ENCODE measurements around the gene THUMPD3.
A peak's percentile ranks its signal among the peaks of the same experiment; 100 is the strongest.

THUMPD3 gene

DNA sequence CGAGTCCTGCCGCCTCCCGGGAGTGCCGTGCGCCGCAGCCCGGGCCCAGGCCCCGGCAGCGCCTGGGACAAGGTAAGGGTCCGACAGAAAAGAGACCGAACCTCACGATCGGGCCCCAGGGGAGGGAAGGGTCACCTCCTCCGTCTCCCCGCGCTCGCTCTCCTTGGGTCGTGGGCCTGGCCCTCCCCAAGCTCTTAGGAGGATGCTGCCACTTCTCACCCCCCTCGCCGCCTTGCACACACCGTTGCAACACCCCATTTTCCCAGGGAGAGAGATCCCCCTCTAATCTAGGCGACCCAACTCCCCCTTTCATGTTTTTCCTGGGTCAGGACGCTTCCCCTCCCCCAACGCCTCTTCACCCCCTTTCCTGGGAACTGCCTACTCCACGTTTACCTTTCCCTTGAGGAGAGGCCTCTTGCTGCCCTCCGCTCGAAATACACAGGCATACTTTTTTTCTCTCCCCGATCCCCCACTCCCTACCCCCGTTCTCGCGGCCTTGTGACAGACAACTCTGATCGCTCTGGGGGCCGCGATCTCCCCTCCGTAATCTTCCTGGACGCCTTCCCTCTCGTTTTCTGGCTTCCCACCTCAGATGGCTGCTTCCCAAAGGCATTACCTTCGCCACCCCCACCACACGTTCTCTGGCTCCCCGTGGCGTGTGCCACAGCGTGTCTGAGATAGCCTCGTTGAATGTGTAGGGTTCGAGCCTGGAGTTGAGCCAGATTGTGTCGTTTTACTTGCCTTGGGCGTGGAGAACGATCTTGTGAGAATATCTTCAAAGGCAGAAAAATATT, 35.2 kb downstream of the THUMPD3 start:
- DNase-seq (ENCODE audit: low spot score): peak; percentile 70

DNA sequence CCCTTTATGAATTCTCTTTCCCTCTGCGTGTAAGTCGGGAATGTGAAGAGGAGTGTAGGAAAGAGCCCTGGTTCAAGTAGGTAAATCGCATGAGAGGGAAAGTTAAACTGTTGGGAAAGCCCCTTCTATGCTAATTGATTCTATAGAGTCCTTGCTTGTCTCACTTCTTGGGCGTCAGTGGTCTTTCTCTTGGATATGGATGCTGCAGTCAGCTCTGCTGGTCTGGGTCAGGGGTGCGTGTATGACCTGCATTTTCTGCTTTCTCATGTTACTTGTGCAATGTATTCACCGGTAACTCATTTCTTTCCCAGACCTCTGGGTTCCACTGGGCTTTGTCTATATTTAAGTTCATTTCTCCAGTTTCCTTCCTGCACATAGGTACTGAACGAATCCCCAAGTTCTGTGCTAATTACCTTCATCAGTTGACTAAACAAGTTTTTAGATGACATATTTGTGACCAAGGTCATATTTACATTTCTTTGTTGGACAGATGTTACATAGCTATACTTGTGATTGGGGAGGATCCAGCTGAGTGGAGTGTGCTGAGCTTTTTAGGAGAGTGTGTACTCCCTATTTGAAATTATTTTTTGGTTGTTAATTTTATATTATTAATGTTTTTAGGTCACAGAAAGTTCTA, 36.0 kb downstream of the THUMPD3 start:
- DNase-seq (ENCODE audit: low spot score): no peak

DNA sequence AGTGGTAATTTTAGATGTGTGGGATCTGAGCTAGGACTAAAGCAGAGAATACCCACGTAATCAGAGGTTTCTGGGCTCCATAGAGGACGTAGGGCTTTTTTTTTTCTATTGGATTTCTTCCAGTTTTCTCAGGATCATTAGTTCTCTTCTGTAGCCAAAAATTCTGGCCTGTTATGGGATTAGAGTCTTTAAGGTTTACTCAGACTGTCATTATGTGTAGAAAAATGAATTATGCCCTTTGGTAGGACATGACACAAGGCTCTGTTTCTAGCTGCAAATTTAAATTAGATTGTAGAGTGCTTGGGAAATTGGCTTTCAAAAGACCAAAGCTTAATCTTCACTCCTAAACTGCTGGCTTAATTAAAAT, 36.5 kb downstream of the THUMPD3 start:
- no peak for DNase-seq (ENCODE audit: low spot score)

DNA sequence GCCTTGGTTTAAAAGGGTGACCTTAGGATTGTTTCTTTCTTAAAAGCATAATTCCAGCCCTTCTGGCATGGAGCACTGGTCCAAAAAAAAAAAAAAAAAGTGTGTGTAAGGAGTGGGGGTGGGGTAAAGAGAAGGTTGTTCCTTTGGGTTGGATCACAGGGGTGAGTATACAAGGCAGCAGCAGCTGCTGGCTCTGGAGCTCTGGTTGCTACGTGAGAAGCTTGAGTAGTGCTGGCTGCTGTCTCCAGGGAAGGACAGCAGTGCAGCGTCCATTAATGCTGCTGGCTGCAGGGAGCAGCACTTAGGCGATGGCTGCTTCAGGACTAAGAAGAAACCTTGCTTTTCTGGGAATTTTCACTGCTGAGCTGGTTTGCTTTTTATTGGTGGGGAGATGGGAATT, 36.9 kb downstream of the THUMPD3 start:
- peak; percentile 84 for DNase-seq (ENCODE audit: low spot score)

DNA sequence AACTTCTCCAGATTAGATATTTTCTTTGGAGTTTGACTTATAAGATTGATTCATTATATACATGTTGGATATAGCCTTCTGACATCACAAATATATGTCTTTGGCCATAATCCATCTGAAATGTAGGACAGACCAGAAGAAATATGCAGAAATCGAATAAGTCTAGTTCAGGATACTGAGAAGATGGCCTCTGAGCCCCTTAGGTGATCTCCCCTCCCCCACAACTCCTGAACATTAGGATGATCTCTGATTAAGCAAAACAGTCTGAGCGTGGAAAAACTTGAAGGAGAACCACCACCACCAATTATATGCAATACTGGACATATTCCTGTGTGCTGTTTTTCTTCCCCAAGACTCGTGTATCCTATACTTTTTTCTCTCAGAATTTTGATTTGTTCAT, 37.8 kb downstream of the THUMPD3 start:
- no peak for DNase-seq (ENCODE audit: low spot score)

DNA sequence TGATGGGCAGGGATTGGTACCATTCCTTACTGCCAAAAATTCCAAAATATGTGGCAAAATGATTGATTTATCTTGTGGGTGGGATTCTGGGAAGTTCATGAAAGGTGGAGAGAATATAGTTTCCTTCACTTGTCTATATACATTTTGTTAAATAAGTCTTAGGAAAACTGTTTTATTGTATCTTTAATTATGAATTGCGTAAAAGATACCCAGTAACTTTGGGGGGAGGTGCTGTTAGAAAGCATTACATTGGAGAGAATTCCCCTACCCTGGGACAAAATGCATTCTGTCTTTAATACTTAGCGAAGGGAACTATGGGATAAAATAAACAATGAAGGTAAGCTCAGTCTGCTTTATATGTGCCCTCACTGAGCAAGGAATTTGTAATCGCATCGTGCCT, 39.1 kb downstream of the THUMPD3 start:
- DNase-seq (ENCODE audit: low spot score): no peak

DNA sequence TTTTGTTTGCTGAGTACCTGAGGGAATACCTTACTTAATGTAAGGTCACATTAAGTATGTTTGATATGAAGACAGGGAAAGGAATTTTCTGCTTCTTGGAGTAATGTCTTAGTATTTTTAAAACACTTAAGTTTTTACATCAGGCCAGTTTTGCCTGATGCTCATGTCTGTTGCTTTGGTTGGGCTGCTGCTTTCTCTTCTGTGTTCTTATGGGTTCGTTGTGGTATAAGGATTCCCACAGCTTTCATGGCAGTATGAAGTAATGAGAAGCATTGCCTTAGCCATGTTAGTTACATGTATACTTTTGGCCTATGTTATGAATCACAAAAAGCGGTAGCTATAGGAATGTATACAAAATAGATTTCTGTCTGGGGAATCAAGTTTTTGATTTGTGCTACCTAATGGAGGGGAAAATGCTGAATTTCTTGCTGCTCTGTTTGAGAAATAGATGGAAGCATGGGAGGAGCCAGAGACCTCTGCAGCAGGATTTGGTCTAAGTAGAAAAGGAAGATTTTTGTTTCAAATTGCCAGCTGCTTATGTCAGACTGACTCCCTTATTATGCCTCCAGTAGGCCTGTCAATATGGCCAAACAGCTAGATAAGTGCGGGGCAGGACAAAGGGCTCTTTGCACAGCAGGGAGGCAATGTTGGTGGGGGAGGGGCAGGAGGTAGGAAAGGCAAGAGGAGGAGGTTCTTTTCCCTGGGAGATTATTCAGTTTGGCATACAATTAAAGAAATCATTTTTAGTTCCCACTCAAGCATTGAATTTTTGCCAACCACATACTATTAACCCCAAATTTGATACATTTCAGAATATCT, 39.8 kb downstream of the THUMPD3 start:
- DNase-seq (ENCODE audit: low spot score): no peak

DNA sequence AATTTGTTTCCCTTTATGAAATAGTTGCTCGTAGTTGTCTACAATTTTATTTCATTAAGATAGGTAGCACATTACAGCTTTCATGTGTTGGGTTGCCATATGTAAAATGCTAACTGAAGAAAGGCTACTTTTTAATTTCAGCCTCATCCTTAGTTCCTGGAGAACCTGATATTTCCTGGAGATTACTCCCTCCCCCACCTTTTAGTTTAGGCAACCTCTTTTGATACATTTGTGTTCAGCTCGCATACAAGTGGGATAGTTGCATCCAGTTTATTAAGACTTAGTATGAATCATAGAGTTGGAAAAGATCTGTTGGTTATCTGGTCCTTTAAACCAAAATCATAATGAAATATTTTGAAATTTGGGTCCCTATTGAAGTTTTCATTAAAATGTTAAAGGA, 40.6 kb downstream of the THUMPD3 start:
- DNase-seq (ENCODE audit: low spot score): no peak

DNA sequence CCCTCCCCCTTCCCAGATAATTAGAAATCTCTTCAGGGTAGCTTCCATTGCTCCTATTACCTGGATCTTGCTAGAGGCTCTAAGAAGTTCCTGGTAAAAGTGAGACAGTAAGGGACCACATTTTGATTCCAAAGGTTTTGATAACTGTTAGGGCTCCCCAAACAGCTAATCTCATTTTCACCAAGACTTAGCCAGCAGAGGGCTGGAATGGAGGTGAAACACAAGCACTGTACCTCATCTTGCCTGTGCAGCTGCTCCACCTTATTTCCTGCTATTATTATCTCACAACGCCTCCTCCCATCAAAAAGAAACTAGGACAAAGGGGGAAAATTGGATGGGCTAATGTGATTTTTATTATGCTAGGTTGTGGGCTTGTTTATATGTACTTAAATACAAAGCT, 41.8 kb downstream of the THUMPD3 start:
- DNase-seq (ENCODE audit: low spot score): no peak

DNA sequence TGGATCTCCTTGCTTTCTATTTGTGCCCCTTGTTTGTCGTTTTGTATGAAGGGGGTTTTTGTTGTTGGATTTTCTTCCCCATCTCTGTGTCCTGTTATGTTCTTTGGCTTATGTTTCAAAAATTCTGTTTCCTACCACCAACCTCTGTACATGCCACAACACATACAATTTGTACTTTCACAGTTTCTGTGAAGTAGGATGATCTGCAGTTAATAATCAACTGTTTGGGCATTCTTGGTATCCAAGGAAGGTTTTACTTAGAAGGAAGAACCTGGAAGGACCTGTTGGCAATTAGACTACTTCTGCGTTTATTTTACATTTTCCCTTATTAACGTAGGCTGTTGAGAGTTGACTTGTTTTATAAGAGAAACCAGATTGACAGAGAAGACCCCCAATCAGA, 42.9 kb downstream of the THUMPD3 start:
- no peak for DNase-seq (ENCODE audit: low spot score)

DNA sequence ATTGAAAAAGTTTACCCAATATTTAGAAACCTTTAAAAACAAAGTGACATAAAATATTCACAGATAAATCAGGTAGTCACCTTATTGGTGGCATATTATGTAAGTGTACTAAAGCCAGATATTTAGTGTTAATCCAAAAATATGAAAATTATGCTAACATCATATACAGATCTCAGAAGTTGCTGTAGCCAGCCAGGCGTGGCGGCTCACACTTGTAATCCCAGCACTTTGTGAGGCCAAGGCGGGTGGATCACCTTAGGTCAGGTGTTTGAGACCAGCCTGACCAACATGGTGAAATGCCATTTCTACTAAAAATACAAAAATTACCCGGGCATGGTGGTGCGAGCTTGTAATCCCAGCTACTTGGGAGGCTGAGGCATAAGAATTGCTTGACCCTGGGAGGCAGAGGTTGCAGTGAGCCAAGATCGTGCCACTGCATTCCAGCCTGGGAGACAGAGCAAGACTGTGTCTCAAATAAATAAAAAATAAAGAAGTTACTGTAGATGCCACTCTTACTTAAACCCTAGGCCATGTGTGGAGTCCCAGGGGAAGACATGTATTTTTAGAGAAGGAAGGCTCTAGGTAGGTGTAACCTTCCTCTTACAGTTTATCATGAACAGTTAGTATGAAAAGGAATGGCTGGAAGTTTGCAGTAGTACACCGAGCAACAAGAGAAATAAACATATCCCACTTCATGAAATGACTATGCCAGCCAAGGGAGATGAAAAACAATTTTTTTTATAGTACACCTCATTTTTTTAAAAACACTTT, 44.2 kb downstream of the THUMPD3 start:
- no peak for DNase-seq (ENCODE audit: low spot score)

DNA sequence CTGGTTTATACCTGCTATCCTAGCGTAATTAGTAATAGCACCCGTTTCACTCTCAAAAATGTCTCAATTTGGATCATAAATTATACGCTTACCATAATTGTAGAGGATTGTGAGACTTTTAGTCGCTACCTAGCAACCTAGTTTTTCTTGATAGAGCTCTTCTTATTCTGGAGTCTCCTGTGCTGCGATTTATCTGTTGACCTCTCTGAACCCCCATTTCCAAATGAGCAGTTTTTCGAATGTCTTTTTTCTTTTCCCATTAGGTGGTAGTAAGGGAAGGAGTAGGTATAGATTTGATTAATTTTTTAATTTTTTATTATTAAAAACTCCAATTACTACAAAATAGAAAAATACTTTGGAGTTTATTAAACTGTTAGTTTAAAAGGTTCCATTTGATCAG, 45.2 kb downstream of the THUMPD3 start:
- DNase-seq (ENCODE audit: low spot score): no peak

DNA sequence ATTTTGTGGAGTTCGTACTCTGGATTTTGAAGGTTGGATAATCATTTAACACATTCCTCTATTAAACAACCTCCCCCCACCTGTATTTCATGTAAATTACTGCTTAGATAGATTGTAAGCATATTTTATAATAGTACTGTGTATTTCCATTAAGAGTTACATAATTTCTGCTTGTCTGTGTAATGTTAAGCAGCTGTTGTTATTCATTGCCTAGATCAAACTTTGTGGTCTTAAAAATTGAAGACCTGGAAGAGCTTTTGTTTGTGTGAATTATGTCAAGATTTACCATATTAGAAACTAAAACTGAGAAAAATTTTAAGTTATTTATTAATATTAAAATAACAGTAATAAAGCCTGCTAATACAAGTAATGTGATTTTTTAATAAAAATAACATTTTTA, 45.7 kb downstream of the THUMPD3 start:
- DNase-seq (ENCODE audit: low spot score): no peak

DNA sequence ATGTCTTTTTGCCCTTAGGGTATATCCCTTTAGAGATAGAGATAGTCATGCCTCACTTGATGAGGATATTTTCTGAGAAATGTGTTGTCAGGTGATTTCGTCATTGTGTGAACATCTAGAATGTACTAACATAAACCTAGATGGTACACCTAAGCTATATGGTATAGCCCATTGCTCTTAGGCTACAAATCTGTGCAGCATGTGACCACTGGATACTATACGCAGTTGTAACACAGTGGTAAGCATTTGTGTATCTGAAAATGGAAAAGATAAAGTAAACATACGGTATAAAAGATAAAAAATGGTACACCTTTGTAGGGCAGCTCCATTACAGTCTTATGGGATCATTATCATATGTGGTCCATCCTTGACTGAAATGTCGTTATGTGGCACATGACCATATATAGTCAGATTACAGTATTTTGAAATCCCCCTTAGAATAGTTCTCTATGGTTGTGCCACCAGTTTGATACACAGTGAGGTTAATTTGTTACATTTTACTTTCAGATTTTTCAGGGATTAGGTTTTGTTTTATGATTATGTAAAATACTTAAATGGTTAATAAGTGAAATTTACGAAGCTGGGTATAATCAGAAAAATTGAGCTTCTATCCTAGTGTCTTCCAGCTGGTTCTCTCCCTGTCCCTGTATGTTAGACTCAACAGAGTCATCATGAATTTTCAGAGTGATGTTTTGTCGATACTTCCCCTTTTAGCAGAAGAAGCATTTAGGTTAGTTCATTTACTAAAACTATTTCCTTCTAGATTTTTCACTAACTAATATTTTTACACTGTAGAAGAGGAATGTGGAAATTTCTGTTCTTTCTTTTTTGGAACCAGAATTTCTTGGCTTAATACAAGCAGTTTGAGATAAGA, 47.4 kb downstream of the THUMPD3 start:
- DNase-seq (ENCODE audit: low spot score): no peak

DNA sequence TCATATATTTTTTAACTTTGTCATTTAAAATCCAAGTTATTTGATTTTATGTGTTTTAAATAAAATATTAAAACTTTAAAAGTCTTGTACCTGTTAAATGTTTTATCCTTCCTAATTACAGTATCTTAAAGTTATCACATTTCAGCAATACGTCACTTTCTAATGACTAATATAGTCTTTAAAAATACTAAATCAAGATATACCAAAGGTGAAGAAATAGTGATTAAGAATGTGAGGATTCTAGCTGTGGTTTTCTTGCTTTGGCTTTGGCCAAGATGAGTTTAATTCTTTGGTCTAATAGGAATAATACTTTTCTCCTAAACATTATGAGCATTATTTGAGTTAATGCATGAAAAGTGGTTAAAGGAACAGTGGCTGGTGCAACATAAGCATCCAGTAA, 48.4 kb downstream of the THUMPD3 start:
- DNase-seq (ENCODE audit: low spot score): no peak

DNA sequence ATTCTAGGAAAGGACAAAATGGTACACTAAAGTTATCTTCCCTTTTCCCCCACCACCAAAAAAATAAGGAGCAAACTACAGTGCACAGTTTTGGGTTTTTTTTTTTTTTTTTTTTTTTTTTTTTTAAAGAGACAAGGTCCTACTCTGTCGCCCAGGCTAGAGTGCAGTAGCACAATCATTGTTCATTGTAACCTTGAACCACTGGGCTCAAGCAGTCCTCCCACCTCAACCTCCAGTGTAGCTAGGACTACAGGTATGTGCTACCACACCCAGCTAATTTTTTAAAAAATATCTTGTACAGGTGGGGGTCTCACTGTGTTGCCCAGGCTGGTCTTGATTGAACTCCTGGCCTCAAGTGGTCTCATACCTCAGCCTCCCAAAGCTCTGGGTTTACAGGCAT, 49.4 kb downstream of the THUMPD3 start:
- no peak for DNase-seq (ENCODE audit: low spot score)

DNA sequence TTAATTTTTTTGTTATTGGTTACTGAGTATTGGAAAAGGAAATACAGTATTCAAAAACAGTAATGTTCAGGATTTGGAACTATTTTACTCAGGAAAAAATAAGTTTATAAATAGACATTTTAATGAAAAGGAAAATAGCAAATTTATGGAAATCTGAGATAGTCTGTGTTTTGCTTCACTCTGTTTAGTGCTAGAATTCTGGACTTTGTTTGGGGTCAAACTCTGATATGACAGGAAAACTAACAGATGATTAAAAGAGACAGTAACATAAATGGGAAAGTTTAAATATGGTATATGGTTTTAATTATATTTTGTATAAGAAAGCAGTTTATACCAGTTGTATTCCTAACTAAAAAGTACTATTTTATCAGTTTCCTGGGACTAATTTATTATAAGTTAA, 52.0 kb downstream of the THUMPD3 start:
- no peak for DNase-seq (ENCODE audit: low spot score)

DNA sequence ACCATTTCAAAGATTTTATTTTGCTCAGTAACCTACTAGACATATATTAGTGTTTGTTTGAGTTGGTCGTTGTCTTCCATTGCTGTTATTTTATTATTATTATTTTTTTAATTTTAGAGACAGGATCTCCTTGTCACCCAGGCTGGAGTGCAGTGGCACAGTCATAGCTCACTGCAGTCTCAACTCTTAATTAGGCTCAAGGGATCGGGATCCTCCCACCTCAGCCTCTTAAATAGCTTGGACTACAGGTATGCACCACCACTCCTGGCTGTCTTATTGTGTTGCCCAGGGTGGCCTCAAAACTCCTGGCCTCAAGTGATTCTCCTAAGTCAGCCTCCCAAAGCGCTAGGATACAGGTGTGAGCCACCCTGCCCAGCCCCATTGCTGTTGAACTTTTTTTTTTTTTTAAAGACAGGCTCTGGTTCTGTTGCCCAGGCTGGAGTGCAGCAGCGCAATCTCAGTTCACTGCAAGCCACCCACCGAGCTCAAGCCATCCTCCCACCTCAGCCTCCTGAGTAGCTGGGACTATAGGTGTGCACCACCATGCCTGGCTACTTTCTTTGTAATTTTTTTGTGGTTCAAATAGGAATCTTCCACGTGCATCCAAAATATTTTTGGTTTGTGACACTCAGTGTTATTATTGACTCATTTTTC, 52.8 kb downstream of the THUMPD3 start:
- DNase-seq (ENCODE audit: low spot score): no peak

DNA sequence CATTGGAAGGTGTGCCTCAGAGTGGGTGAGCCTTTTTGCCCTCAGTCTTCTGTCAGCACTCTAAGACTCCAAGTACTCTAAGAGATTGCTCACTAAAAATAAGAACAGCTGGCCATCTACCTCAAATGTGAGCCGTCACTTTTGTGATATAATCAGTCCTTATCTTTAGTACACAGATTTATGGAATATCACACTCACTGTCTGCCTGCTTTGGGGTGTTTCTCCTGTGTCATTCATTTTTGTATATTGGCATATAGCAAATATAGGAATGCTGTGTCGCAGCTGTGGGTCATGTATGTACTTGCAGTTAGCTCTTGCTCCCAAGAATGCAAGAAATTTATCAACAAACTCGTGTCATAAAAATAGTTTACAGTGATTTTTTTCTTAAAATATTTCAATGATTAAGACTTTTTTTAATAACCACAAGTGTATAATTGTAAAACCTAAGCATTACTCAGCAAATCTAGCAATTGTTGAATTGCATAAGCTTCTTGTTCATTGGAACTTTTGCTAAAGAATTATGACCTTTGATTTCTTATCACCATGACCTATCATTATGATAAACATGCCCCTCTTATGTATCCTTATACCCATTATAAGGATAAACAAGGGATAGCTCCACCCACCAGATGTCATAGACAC, 53.4 kb downstream of the THUMPD3 start:
- no peak for DNase-seq (ENCODE audit: low spot score)

DNA sequence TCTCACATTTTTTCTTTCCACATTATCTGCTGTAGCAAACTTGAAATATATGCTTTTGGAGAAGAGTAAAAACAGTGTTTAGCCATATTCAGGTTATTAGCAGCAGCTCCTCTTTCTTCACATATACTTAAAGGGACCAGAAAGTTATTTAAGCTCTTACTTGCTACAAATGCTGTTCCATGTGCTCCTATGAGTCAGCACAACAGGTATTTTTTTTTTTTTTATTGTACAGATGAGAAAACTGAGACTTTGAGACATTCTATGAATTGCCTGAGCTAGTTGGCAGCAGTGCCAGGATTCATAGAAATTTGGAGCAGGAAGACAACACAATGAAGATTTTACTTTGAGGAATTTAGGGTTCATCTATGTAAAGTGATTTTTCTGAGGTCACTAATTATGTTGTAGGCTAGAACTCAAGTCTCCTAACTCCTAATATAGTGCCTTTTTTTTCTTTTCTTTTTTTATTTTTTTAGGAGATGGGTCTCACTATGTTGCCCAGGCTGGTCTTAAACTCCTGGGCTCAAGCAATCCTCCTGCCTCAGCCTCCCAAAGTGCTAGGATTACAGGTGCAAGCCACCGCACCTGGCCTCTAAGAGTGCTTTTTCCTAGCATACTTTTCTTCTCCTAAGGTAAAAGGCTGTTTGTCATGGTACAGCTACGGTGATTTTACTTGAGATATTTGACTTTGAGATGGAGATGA, 58.1 kb downstream of the THUMPD3 start:
- no peak for DNase-seq (ENCODE audit: low spot score)

Measured in left forelimb (tissue), 1 donor.